SJSA1 (cell line): ENCODE results near the gene TBC1D10B. TPM values are rescaled to one million over a fixed set of nuclear protein-coding genes. Genes with fewer than 3 reads are reported as not detected.
A peak's percentile ranks its signal among the peaks of the same experiment; 100 is the strongest.
"Not testable (repeated sequence)": the region's sequence is repeated elsewhere in the genome, so short reads cannot be mapped to it uniquely, and the experiment has no call there.

Experiments
- DNase-seq, 2 experiments: peaks; one replicate each; pipeline ENCODE4 v3.0.0-alpha.2; 2015 to 2020; ENCODE audit warnings: low spot score in 2 of 2, low read depth in 1 of 2
- H3K27ac ChIP-seq: fragments of 250-450 bp; sonication (Bioruptor Pico); 2 replicates; pipeline ENCODE4 v1.5.1; 2020; ENCODE audit warnings: mild to moderate bottlenecking, moderate library complexity
- H3K27me3 ChIP-seq: fragments of 250-450 bp; sonication (Bioruptor Pico); replicated peaks from 2 replicates; pipeline ENCODE4 v1.5.1; 2020; ENCODE audit warnings: mild to moderate bottlenecking, moderate library complexity
- H3K36me3 ChIP-seq: fragments of 250-450 bp; sonication (Bioruptor Pico); 2 replicates; pipeline ENCODE4 v1.5.1; 2020; ENCODE audit warnings: mild to moderate bottlenecking
- H3K4me1 ChIP-seq: fragments of 250-450 bp; sonication (Bioruptor Pico); replicated peaks from 2 replicates; pipeline ENCODE4 v1.6.1; 2021; ENCODE audit warnings: mild to moderate bottlenecking
- H3K4me3 ChIP-seq: fragments of 250-450 bp; sonication (Bioruptor Pico); 2 replicates; pipeline ENCODE4 v1.5.1; 2020; ENCODE audit warnings: mild to moderate bottlenecking
- H3K9me3 ChIP-seq: fragments of 250-450 bp; sonication (Bioruptor Pico); replicated peaks from 2 replicates; pipeline ENCODE4 v1.5.1; 2020; ENCODE audit warnings: mild to moderate bottlenecking
- total RNA-seq: library from RNA; depleted of rRNA; stranded (reverse); fragments of >200 nt; shearing (Covaris generic); gene quantifications from 2 replicates; pipeline ENCODE4 v1.2.3, GENCODE V29; 2014

Gene TBC1D10B
- total RNA-seq, 1 experiment from 2014 or later = 42.5 TPM

DNA sequence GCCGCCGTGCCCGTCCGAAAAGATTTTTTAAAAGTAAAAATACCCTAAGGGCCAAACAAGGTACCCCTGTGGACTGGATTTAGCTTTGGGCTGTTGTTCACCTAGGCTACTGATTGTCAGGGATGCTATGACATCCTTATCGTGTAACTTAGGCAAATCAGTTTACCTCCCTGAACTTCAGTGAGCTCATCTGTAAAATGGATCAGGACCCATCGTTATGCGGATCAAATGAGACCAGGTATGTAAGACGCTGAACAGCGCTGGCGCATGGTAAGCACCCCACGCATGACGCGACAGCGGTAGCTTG lies 36.5 kb upstream of the TBC1D10B start:
- H3K36me3 ChIP-seq = peaks cover 20% of the 10 kb centered on the region
- H3K27ac ChIP-seq = no peak overlapping the region; the same call in 1 of the 2 replicates
- H3K4me3 ChIP-seq = peak overlapping the region; percentile 72
- H3K9me3 ChIP-seq = no peaks in the 10 kb centered on the region
- peaks cover 19% of the 10 kb centered on the region for H3K4me1 ChIP-seq
- no peaks in the 10 kb centered on the region for H3K27me3 ChIP-seq
- no peak for DNase-seq

DNA sequence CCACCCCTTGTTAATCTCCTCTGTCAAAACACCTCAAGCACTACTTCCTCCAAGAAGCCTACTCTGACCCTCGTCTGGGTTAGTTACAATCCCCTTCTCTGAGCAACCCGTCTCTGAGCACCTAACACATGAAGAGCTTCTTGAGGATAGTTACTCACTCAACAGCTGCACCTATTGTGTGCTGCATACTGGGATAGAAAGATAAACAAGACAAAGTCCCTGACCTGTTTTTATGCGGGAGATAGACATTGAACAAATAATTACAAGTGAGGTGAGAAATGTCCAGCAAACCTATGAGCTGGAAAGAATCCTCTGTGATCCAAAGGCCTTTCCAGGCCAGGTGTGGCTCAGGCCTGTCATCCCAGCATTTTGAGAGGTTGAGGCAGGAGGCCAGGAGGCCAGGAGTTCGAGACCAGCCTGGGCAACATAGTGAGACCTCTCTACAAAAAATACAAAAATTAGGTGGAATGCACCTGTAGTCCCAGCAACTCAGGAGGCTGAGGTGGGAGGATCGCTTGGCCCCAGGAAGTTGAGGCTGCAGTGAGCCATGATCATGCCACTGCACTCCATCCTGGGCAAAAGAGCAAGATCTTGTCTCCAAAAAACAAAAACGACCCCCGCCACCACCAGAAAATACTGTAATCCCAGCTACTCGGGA lies 31.6 kb upstream of the TBC1D10B start:
- no peaks in the 10 kb centered on the region for H3K27me3 ChIP-seq
- H3K9me3 ChIP-seq = no peaks in the 10 kb centered on the region
- no peak overlapping the region for H3K4me3 ChIP-seq
- H3K4me1 ChIP-seq = peaks cover 24% of the 10 kb centered on the region
- no peak for DNase-seq
- no peak overlapping the region for H3K27ac ChIP-seq
- H3K36me3 ChIP-seq = peaks cover 19% of the 10 kb centered on the region

DNA sequence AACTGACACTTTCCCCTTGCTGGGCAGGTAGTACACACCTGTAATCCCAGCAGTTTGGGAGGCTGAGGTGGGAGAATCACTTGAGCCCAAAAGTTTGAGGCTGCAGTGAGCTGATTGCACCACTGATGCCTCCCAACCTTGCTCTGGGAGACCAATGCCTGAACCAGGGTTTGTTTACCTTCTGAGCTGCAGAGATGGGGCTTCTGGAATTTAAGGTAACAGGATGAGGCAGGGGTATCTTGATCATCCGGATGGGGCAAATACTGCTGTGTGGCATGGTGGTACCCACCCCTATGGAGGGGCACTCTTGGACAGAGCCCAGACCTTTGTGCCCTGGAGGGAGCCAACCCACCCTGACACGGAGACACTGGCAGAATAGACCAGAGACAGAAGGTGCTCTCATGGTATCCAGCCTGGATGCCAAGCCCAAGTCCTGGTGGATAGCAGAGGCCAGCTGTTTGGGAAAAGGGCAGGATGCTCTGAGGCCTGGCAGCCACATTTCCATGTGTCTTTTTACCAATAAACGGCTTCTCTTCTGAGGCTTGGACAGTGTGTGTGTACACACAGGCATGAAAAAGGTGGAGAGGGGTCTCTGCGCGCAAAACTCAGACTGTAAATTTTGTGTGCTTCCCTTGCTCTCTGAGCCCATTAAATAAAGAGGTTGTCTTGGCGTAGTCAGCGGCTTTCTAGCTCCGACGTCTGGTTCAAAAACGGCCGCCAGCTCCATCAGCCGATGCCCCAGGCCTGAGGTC lies 29.3 kb upstream of the TBC1D10B start:
- H3K4me1 ChIP-seq = peaks cover 29% of the 10 kb centered on the region
- DNase-seq = no peak
- H3K9me3 ChIP-seq = no peaks in the 10 kb centered on the region
- H3K27me3 ChIP-seq = no peaks in the 10 kb centered on the region
- H3K36me3 ChIP-seq = peaks cover 25% of the 10 kb centered on the region
- H3K27ac ChIP-seq = peak overlapping the region; percentile 84
- peak overlapping the region; percentile 44 for H3K4me3 ChIP-seq

DNA sequence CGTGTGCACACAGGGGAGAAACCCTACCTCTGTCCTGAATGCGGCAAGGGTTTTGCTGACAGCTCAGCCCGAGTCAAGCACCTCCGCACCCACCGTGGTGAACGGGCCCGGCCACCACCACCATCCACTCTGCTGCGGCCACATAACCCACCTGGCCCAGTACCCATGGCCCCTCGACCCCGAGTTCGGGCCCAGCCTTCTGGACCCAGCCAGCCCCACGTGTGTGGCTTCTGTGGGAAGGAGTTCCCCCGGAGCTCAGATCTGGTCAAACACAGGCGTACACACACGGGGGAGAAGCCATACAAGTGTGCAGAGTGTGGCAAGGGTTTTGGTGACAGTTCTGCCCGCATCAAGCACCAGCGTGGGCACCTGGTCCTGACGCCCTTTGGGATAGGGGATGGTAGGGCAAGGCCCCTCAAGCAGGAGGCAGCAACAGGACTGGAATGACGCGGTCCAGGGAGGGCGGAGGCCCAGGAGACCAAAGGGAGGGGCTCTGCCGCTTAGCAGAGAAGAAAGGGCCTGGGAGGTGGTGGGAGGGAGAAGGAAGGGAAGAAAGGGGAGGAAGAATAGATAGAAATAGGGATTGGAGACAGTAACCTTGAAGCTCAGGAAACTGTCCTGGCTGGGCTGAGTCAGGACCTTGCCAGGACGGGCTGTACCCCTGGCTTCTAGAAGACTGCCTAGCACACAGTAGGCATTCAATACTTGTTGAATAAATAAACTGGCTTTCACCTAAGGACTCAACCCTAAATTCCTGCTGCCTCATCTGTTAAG lies 28.6 kb upstream of the TBC1D10B start:
- Histone ChIP-seq H3K36me3 (peaks cover 25% of the 10 kb centered on the region), H3K4me3 (no peak overlapping the region), H3K9me3 (no peaks in the 10 kb centered on the region), H3K27ac (no peak overlapping the region), H3K27me3 (no peaks in the 10 kb centered on the region), H3K4me1 (peaks cover 36% of the 10 kb centered on the region)
- DNase-seq = no peak

DNA sequence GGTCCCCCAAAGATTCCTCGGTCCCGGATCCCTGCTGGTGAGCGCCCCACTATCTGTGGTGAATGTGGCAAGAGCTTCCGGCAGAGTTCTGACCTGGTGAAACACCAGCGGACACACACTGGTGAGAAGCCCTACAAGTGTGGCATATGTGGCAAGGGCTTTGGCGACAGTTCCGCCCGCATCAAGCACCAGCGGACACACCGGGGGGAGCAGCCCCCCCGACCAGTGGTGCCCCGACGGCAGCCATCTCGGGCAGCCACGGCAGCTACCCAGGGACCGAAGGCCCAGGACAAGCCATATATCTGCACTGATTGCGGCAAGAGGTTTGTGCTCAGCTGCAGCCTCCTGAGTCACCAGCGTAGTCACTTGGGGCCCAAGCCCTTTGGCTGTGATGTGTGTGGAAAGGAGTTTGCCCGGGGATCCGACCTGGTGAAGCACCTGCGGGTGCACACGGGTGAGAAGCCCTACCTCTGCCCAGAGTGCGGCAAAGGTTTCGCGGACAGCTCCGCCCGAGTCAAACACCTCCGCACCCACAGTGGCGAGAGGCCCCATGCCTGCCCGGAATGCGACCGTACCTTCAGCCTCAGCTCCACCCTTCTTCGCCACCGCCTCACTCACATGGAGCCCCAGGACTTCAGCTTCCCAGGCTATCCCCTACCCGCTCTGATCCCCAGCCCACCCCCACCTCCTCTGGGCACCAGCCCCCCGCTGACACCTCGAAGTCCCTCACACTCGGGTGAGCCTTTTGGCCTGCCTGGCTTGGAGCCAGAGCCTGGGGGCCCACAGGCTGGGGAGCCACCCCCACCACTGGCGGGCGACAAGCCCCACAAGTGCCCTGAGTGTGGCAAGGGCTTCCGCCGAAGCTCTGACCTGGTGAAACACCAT lies 27.7 kb upstream of the TBC1D10B start:
- Histone ChIP-seq H3K27me3 (no peaks in the 10 kb centered on the region), H3K4me3 (no peak overlapping the region), H3K9me3 (no peaks in the 10 kb centered on the region), H3K36me3 (peaks cover 25% of the 10 kb centered on the region), H3K27ac (no peak overlapping the region), H3K4me1 (peaks cover 36% of the 10 kb centered on the region)
- DNase-seq = no peak

DNA sequence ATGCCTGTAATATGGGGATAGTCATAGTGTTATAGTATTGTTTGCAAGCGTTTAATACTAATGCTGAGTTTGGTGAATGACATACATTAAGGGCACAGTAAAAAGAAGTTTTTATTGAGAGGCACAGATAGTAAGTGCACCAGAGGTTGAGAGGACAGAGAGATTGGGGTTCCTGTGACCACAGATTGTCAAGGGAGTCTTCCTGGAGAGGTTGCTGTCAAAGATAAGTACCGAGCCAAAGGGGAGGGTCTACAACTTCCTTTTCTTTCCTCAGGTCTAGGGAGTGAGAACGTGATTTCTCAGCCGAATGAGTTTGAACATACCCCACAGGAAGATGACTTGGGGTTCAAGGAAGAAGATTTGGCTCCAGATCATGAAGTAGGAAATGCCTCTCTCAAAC lies 26.8 kb upstream of the TBC1D10B start:
- H3K36me3 ChIP-seq = peaks cover 25% of the 10 kb centered on the region
- H3K9me3 ChIP-seq = no peaks in the 10 kb centered on the region
- H3K4me1 ChIP-seq = peaks cover 36% of the 10 kb centered on the region
- H3K4me3 ChIP-seq = no peak overlapping the region
- H3K27me3 ChIP-seq = no peaks in the 10 kb centered on the region
- no peak for DNase-seq
- no peak overlapping the region for H3K27ac ChIP-seq

DNA sequence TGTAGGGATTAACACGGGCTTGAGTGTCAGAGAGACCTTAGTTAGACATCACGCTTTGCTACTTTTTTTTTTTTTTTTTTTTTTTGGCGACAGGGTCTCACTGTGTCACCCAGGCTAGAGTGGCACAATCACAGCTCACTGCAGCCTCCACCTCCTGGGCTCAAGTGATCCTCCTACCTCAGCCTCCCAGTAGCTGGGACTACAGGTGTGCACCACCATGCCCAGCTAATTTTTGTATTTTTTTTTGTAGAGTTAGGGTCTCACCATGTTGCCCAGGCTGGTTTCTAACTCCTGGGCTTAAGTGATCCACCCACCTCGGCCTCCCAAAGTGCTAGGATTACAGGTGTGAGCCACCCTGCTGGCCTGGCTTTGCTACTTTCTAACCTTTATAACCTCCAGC lies 26.3 kb upstream of the TBC1D10B start:
- not testable (repeated sequence) for DNase-seq, H3K4me3 ChIP-seq, H3K27ac ChIP-seq, H3K9me3 ChIP-seq, H3K27me3 ChIP-seq
- Histone ChIP-seq H3K36me3 (peaks cover 25% of the 10 kb centered on the region), H3K4me1 (peaks cover 36% of the 10 kb centered on the region)

DNA sequence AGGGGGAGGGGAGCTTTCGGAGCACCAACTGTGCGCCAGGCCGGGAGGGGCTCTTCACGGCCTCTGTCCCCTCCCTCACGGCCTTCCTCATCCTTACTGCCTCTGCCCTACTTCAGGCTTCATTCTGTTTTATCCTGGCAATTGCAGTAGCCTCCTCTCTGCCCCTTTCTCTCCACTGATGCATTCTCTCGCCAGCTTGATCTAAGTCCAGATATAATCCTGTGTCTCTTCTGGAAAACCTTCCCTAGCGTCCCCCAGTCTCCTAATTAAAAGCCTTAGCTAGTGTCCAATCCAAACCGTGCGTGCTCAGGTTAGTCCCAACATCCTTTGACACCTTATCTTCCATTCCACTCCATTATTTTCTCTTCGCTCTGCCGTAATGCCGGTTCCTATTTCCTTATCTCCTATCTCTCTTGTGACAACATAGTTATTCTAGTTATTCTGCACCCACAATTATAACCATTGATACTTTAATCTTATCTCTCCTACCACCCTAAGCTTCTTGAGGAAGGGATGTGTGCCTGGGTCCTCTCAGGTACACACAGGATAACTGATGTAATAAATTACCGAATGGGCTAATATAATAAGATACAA lies 25.8 kb upstream of the TBC1D10B start:
- Histone ChIP-seq H3K4me3 (peak overlapping the region; percentile 91), H3K9me3 (no peaks in the 10 kb centered on the region), H3K27me3 (no peaks in the 10 kb centered on the region), H3K4me1 (peaks cover 33% of the 10 kb centered on the region), H3K36me3 (peaks cover 25% of the 10 kb centered on the region), H3K27ac (no peak overlapping the region)
- DNase-seq = no peak

DNA sequence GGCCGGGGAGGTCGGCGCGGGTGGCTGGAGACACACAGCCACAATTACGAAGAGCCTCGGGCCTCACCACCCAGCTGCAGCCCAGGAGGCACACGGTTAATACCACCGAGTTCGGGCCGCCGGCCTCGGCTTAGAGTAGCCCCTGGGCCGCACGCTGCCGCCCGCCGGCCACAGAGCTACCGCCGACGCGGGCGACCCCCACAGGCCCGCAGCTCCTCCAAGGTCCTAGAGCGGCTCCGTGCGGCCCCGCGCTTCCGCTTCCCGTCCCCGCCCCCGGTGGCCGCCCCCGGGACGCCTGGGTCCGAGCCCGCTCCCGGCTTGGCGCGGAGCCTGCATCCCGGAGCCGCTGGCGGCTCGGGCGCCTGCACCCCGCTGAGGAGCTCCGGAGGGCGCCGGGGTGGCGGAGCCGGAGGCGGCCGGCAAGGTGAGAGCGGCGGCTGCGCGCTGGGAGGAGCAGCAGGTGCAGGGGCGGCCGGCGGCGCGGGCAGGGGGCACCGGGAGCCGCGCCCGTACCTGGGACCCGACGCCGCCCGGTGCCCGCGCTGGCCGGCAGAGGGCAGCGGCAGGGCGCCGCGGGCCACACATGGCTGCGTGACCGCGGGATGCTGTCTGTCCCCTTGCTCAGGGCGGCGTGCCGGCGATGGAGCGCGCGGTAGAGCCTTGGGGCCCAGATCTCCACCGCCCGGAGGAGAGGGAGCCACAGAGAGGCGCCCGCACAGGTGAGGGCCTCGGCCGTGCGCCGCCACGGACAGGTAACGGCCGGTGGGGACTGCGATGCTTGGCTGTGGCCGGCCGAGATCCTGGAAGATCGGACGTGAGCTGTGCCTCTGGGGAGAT lies 25.1 kb upstream of the TBC1D10B start, which contains the start of gene ZNF48:
Gene ZNF48 (plus strand): TSS at position 266 of the 837 bp plus-strand sequence. CDS start 375 bp downstream, at position 641.
- Histone ChIP-seq H3K36me3 (peaks cover 25% of the 10 kb centered on the region), H3K27ac (peak within 1 kb of the TSS; percentile 54), H3K9me3 (no peaks in the 10 kb centered on the region), H3K27me3 (no peaks in the 10 kb centered on the region), H3K4me1 (peaks cover 27% of the 10 kb centered on the region), H3K4me3 (peak within 1 kb of the TSS; percentile 91)
- peak; percentile 69 to 86 for DNase-seq

DNA sequence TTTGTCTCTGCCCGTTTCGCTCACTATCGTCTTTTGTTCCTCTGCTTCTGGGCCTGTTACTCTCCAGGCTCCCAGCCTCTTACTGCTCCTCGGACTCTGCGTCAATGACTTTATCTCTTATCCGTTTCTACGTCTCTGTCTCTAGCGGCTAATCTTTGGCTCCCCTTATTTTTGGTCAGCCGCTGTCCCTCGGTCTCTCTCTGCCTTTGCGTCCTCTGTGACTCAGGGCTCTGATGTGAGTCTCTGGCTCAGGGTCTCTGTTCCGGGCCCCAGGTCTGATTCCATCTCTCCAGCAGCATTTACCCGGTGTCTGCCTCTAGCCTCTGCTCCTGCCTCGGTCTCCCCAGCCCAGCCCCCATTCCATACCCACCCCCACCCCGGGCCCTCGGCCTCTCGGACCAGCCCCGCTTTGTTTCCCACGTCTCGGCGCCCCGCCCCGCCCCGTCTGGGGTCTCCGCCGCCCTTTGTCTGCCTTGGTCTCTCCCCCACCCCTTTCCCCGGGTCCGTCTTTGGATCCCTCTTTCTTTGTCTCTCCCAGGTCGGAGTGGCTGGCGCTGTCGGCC lies 24.4 kb upstream of the TBC1D10B start:
- H3K27me3 ChIP-seq = no peaks in the 10 kb centered on the region
- DNase-seq = peak in 1 of 2 experiments; percentile 37
- peak overlapping the region; percentile 91 for H3K4me3 ChIP-seq
- no peaks in the 10 kb centered on the region for H3K9me3 ChIP-seq
- peak overlapping the region; percentile 54 for H3K27ac ChIP-seq
- peaks cover 20% of the 10 kb centered on the region for H3K4me1 ChIP-seq
- peaks cover 25% of the 10 kb centered on the region for H3K36me3 ChIP-seq

DNA sequence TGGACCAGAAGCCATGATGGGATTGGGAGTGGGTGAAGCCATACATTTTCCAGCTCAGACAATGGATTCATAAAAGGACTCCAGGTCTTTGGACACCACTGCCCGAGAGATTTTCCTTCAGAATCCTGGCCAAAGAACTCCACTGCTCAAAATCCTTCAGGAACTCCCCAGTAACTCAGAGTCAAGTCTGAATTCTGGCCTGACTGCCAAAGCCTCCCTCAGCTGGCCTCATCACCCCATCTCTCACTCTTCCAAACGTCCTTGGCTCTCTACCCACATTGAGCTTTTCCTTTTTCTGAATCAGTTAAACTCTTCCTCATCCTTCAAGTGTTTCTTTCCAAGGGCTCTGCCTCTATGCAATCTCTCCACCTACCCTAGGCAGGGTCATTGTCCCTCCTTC lies 13.2 kb upstream of the TBC1D10B start:
- DNase-seq = no peak
- Histone ChIP-seq H3K4me1 (peaks cover 6% of the 10 kb centered on the region), H3K27ac (no peak overlapping the region), H3K4me3 (no peak overlapping the region), H3K27me3 (no peaks in the 10 kb centered on the region), H3K36me3 (0 out of 2 replicates have a peak, but pooled peaks cover 6% of the 10 kb centered on the region), H3K9me3 (no peaks in the 10 kb centered on the region)
